ENCODE measurements around the gene FAM171A1.
"Not testable (repeated sequence)": the region's sequence is repeated elsewhere in the genome, so short reads cannot be mapped to it uniquely, and the experiment has no call there.

The FAM171A1 gene

GRCh38 chr10:15209827-15210509, 161.1 kb downstream of the FAM171A1 start:
- TF ChIP-seq GATA1 (IDR thresholded peaks at IDR 0.05; ENCODE audit: low read depth, low read length) (no peak), POLR2A (IDR thresholded peaks at IDR 0.05; ENCODE audit: low read length) (no peak)
- DNase-seq = peak; percentile 70 to 82

GRCh38 chr10:15208221-15208620, 162.9 kb downstream of the FAM171A1 start:
- DNase-seq = no peak
- no peak for TF ChIP-seq GATA1 (IDR thresholded peaks at IDR 0.05; ENCODE audit: low read depth, low read length)
- TF ChIP-seq POLR2A (IDR thresholded peaks at IDR 0.05; ENCODE audit: low read length) = no peak

- DNase-seq = not testable (repeated sequence)
Observed at GRCh38 chr10:15207410-15207809, 163.7 kb downstream of the FAM171A1 start.

- DNase-seq = no peak
- TF ChIP-seq GATA1 (IDR thresholded peaks at IDR 0.05; ENCODE audit: low read depth, low read length) (no peak), POLR2A (IDR thresholded peaks at IDR 0.05; ENCODE audit: low read length) (no peak)
Observed at GRCh38 chr10:15202639-15203038, 168.4 kb downstream of the FAM171A1 start.

GRCh38 chr10:15202301-15202621, 168.8 kb downstream of the FAM171A1 start:
- not testable (repeated sequence) for DNase-seq

GRCh38 chr10:15201589-15202300, 169.3 kb downstream of the FAM171A1 start:
- TF ChIP-seq GATA1 (IDR thresholded peaks at IDR 0.05; ENCODE audit: low read depth, low read length) = no peak
- TF ChIP-seq POLR2A (IDR thresholded peaks at IDR 0.05; ENCODE audit: low read length) = no peak
- no peak for DNase-seq

GRCh38 chr10:15200626-15201025, 170.5 kb downstream of the FAM171A1 start:
- TF ChIP-seq GATA1 (IDR thresholded peaks at IDR 0.05; ENCODE audit: low read depth, low read length) (no peak), POLR2A (IDR thresholded peaks at IDR 0.05; ENCODE audit: low read length) (no peak)
- DNase-seq = no peak

GRCh38 chr10:15197911-15198310, 173.2 kb downstream of the FAM171A1 start:
- no peak for TF ChIP-seq GATA1 (IDR thresholded peaks at IDR 0.05; ENCODE audit: low read depth, low read length)
- no peak for TF ChIP-seq POLR2A (IDR thresholded peaks at IDR 0.05; ENCODE audit: low read length)
- no peak for DNase-seq

GRCh38 chr10:15197276-15197675, 173.8 kb downstream of the FAM171A1 start:
- TF ChIP-seq POLR2A (IDR thresholded peaks at IDR 0.05; ENCODE audit: low read length) = no peak
- no peak for TF ChIP-seq GATA1 (IDR thresholded peaks at IDR 0.05; ENCODE audit: low read depth, low read length)
- no peak for DNase-seq

- no peak for DNase-seq
- TF ChIP-seq POLR2A (IDR thresholded peaks at IDR 0.05; ENCODE audit: low read length) = no peak
- TF ChIP-seq GATA1 (IDR thresholded peaks at IDR 0.05; ENCODE audit: low read depth, low read length) = no peak
Observed at GRCh38 chr10:15196021-15196834, 174.9 kb downstream of the FAM171A1 start.

GRCh38 chr10:15189133-15189885, 181.8 kb downstream of the FAM171A1 start:
- no peak for TF ChIP-seq POLR2A (IDR thresholded peaks at IDR 0.05; ENCODE audit: low read length)
- no peak for TF ChIP-seq GATA1 (IDR thresholded peaks at IDR 0.05; ENCODE audit: low read depth, low read length)
- DNase-seq = no peak

- no peak for TF ChIP-seq POLR2A (IDR thresholded peaks at IDR 0.05; ENCODE audit: low read length)
- TF ChIP-seq GATA1 (IDR thresholded peaks at IDR 0.05; ENCODE audit: low read depth, low read length) = no peak
- DNase-seq = no peak
Observed at GRCh38 chr10:15188603-15189002, 182.5 kb downstream of the FAM171A1 start.

- TF ChIP-seq GATA1 (IDR thresholded peaks at IDR 0.05; ENCODE audit: low read depth, low read length) (no peak), POLR2A (IDR thresholded peaks at IDR 0.05; ENCODE audit: low read length) (no peak)
- DNase-seq = no peak
Observed at GRCh38 chr10:15183689-15184481, 187.2 kb downstream of the FAM171A1 start.

Data from erythroblast (primary cell).